NK-92 (cell line): ENCODE data around the gene IFI16.
"Not testable (repeated sequence)": the region's sequence is repeated elsewhere in the genome, so short reads cannot be mapped to it uniquely, and the experiment has no call there.

Experiments used
- DNase-seq: peaks from one replicate; lab custom pipeline; 2025; ENCODE audit not compliant: unreplicated experiment; lab: John Stamatoyannopoulos, UW

Gene IFI16

GRCh38 chr1:159006210-159006807, 3.4 kb upstream of the IFI16 start:
- not testable (repeated sequence) for DNase-seq

DNA sequence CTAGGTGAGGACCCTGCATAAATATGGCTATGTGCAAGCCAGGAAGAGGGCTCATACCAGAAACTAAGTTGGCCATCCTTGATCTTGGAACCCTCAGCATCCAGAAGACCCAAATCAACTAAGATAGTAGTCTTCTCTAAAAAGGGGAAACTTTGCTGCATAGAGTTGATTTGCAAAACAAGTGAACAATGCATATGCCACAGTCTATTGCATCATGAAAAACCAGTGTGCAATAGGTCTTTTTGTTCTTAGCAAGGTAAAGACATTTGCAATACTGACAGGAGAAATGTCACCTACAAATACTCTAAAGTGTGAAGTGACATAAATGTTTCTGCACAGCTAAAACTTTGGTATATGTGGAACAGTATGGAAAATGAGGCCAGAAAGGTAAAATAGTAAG, 2.0 kb upstream of the IFI16 start:
- no peak for DNase-seq

DNA sequence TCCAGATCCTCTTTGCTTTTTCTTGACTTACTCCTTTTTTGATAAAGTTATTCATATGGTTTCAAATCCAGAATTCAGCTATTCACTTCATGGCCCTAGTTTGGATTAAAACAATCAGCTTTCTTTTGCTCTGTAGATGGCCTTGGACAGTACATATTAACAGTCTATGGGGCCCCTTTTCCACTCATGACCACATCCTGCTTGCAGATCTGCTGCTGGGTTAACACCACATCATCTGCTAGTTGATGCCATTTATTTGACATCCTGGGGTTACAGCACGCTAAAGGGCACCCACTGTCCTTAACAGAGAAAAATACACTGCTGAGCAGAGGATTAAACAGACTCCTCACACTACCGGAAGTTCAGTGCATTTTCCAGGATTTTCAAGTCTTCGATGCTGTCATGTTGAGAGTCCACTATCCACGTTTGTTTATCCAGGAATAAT, 941 bp upstream of the IFI16 start:
- DNase-seq: no peak

DNA sequence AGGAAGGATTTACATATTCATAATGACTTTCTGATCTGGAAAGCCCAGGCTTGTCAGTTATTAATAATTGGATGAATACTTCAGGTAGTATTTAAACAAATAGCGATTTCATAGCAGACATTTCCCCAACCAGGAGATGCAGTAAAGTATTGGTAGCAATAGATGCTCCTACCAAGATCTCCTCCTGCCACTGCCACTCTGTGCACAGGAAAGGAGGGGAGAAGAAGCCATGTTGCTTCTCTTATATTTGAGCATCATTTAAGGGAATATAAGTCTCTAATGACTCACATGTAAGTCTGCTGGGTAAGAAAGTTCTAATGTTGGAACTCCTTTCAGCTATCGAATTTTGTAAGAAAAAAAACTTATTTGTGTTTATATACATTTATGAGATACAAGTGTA, 420 bp upstream of the IFI16 start:
- no peak for DNase-seq

DNA sequence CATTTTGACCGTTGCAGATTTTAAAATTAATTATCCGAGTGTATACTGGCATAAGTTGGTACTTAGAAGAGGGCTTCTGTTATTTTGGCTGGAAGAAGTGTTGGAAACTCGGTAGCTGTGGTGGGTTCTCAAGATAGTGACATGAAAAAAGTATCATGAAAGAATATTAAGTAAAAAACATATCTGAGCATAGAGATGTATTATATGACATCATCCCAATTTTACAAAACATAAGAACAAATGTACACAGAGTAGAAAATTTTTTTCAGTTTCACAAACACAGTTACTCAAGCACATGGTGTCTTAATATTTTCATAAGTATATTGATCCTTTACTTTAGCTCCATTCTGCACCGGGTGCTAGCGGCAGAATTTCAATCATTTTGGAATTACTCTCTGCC, 684 bp downstream of the IFI16 start:
- DNase-seq: no peak

DNA sequence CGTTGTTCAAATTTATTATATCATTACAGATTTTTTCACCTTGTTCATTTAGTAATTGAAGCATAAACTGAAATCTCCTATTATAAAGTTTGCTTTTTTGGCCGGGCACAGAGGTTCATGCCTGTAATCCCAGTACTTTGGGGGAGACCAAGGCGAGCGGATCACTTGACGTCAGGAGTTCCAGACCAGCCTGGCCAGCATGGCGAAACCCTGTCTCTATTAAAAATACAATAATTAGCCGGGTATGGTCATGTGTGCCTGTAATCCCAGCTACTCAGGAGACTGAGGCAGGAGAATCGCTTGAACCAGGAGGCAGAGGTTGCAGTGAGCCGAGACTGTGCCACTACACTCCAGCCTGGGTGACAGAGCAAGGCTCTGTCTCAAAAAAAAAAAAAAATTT, 1.3 kb downstream of the IFI16 start:
- DNase-seq: not testable (repeated sequence)

DNA sequence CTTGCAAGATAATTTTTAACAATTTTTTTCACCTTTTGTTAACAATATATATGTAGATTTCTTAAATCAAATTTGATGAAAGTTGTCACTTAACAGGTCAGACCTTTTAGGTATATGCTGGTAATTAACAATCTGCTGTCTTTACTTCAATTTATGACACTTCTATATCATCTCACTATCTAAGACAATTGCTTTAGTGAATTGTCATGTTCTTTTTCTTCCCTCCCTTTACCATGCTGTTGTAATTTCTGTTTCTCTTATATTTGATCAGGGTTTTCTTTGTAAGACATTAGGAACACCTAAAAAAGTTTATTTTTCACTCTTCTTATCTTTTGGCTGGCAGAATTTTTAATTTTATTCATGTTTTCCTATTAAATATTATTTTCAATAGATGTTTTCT, 2.0 kb downstream of the IFI16 start:
- DNase-seq: no peak

GRCh38 chr1:159012495-159012894, 2.8 kb downstream of the IFI16 start:
- no peak for DNase-seq

DNA sequence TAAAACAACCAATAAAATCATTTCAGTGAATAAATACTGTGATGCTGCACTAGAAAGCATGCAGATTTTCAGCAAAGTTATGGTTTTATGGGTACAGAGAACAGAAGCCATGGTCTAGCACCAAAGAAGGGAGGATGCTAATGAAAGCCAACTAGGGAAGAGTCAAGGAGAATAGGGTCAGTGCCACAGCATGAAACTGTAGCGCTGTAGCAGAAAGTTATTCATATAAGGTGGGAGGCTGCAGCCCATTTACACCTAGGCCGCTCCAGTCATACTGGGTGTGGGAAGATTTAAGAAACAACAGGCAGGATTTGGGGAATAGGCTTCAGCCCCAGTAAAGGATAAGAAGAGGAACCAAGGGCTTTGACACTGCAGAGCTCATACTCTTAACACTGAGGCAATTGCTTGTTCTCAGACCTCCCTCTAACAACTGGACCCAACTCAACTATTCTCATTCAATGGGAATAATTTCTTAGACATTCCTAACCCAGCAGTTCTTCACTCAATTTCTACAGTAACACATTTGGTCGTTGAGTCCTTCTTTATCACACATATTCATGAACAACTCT, 4.4 kb downstream of the IFI16 start:
- DNase-seq: no peak

GRCh38 chr1:159014851-159015250, 5.1 kb downstream of the IFI16 start:
- DNase-seq: no peak

DNA sequence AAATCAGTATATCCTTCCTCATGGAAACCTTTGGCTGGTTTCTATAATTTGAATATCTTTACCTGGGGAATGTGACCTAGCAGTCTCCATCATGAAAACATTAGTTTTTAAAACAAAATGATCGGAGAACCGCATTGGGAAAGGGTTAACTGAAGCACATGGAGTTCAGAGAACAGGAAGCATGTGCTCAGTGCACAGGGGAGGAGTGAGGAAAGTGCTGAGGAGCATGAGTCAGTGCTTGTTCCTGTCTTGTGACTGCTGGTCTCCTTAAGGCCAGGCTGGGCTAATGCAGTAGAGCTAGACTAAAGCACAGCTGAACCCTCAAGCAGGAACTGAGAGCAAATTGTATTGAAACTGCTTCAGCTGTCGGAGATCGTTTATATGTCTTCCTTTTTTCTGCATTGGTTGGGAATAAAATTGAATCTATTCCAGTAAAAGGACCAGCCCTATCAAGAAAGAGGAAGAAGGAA, 5.8 kb downstream of the IFI16 start:
- no peak for DNase-seq

DNA sequence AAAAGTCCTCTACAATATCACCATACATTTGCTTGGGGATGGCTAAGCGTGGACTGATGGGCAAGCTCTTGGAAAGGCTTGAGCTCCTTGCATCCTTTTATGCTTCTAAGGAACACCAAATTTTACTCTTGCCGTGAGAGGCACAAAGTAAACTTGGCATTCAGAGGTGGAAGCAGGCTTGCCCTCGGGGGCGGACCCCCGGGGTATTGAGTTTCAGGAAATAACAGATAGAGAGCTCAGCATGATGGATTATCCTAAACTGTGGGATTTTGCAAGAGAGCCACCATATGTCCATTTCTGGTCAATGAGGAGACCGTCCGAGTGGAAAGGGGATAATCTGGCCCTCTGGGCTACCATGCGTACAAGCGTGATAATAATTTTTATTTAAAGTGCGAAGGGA, 14.0 kb downstream of the IFI16 start:
- no peak for DNase-seq

- no peak for DNase-seq
Measured at GRCh38 chr1:159025043-159025442, 15.3 kb downstream of the IFI16 start.

- not testable (repeated sequence) for DNase-seq
Measured at GRCh38 chr1:159026841-159027240, 17.1 kb downstream of the IFI16 start.

DNA sequence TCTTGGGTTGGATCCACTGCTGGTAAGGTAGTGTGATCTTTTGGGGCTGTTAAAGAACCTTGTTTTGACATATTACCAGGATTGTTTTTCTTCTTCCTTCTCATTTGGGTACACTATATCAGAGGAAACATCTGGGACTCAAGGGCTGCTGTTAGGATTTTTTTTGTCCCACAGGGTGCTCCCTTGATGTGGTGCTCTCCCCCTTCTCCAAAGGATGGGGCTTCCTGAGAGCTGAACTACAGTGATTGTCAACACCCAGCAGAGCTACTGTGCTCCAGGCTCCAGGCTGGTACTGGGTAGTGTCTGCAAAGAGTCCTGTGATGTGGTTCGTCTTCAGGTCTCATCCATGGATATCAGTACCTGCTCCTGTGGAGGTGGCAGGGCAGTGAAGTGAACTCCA, 20.6 kb downstream of the IFI16 start:
- no peak for DNase-seq

DNA sequence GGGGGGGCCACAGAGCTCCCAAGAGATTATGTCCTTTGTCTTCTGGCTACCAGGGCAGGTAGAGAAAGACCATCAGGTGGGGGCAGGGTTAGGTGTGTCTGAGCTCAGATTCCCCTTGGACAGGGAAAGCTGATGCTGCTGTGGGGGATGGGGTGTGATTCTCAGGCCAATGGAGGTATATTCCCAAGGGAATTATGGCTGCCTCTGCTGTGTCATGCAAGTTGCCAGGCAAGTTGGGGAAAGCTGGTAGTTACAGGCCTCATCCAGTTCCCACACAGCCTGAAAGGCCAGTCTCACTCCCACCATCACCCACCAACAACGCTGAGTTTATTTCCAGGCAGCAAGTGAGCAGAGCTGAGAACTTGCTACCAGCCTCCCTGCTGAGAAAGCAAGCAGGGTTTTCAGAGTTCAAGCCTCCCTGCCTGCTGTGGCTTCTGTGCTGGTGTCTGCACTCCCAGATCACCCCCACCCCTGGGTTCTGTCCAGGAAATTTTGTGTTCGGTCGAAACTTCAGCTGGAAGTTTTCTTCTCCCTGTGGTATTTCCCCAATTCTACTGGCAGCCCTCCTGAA, 21.3 kb downstream of the IFI16 start:
- DNase-seq: no peak

- no peak for DNase-seq
Measured at GRCh38 chr1:159040206-159040605, 30.5 kb downstream of the IFI16 start.

GRCh38 chr1:159040893-159041724, 31.4 kb downstream of the IFI16 start:
- no peak for DNase-seq

DNA sequence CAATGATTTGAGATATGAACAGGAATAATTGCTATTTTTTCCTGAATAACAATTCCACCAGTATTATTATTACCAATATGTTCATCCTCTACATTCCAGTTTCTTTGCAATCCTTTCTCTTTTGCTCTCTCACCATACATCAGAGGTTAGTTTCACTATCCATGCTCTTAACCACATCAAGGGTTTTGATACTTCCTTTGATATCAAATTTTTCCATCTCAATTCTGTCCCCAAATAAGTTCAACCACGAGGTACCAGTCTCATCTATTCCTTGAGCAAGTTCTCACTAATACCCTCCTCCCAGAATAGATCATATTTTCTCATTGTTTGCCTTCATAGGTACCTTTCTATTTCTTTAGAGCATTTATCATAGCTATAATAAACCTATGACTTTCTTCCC, 36.8 kb downstream of the IFI16 start:
- DNase-seq: not testable (repeated sequence)

DNA sequence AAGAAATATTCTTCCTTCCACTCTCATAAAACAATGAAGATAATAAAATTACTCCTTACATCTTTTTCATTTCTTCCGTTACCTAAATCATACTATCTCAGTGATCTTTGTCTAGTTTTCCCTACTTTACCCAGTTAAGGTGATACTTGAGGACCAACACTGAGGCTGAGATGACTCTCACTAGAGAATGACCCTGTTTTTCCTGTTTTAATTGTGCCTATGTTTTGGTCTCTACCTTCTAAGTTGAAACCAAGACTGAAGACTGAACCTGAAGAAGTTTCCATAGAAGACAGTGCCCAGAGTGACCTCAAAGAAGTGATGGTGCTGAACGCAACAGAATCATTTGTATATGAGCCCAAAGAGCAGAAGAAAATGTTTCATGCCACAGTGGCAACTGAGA, 41.7 kb downstream of the IFI16 start:
- DNase-seq: no peak

DNA sequence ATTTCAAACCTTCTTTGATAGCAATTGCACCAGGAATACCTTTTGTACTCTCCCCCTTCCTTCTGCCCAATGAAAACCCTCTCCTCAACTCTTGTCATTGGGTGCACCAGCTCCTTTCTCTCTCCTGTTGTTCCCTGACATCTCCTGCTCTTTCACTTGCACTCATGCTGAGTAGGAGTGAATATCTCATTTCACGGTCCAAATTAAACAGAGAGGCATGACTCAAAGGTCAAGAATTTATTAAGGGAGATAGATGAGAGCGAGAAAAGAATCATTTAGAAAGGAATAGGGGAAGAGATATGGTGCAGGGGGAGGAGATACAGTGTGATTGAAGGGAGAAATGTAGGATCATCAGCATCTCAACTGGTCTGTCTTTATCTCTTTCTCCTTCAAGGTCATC, 44.7 kb downstream of the IFI16 start:
- no peak for DNase-seq

DNA sequence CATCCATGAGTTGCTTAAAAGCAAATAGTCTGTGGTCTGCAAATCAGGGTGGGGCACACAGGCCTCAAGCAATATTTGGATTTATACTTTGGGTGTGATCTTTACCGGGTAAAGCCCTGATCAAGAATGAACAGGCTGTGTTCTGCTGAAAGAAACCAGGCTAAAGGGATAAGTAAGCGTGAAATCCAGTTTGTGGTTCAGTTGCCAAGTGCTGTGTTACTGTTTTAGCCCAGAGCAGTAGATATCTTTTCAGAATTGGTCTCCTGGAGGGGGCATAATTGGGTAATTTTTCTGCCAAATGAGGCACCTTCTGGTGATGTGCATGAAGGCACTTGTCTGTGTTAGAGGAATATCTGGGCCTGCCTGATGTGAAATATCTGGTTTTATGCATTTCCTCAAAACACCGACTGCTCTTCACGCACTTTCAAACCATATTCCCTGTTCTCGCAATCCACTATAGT, 45.5 kb downstream of the IFI16 start:
- DNase-seq: no peak
